GM19455 (cell line): ENCODE data around the gene CHN1.

Experiments
- ATAC-seq: cut with Tn5 transposase; IDR thresholded peaks from one replicate; pipeline ENCODE4 v1.9.1; 2021; ENCODE audit not compliant: unreplicated experiment

Gene CHN1

GRCh38 chr2:174772472-174772801 lies 232.7 kb downstream of the CHN1 start:
- no peak for ATAC-seq

- ATAC-seq = no peak
Observed at GRCh38 chr2:174771631-174772471, 233.3 kb downstream of the CHN1 start.

- ATAC-seq = no peak
Observed at GRCh38 chr2:174771136-174771535, 234.0 kb downstream of the CHN1 start.

GRCh38 chr2:174768557-174768956 lies 236.6 kb downstream of the CHN1 start:
- ATAC-seq = no peak

- ATAC-seq = no peak
Observed at GRCh38 chr2:174766271-174766670, 238.9 kb downstream of the CHN1 start.

- no peak for ATAC-seq
Observed at GRCh38 chr2:174765576-174765975, 239.6 kb downstream of the CHN1 start.

GRCh38 chr2:174764280-174765255 lies 240.6 kb downstream of the CHN1 start, which contains the start of gene CHRNA1:
CHRNA1 (minus strand) TSS chr2:174764472; CDS start chr2:174764394, 78 bp downstream.
- ATAC-seq = no peak

- no peak for ATAC-seq
Observed at GRCh38 chr2:174763780-174764179, 241.4 kb downstream of the CHN1 start.

- no peak for ATAC-seq
Observed at GRCh38 chr2:174762464-174762863, 242.7 kb downstream of the CHN1 start.

GRCh38 chr2:174761837-174762236 lies 243.3 kb downstream of the CHN1 start:
- ATAC-seq = no peak

GRCh38 chr2:174760845-174761473 lies 244.2 kb downstream of the CHN1 start:
- no peak for ATAC-seq

- no peak for ATAC-seq
Observed at GRCh38 chr2:174759381-174760065, 245.7 kb downstream of the CHN1 start.

- ATAC-seq = no peak
Observed at GRCh38 chr2:174756743-174757142, 248.4 kb downstream of the CHN1 start.

- peak; percentile 24 for ATAC-seq
Observed at GRCh38 chr2:174753038-174753633, 252.0 kb downstream of the CHN1 start.

GRCh38 chr2:174752403-174753037 lies 252.7 kb downstream of the CHN1 start:
- peak; percentile 78 for ATAC-seq

GRCh38 chr2:174750923-174751441 lies 254.2 kb downstream of the CHN1 start:
- ATAC-seq = peak; percentile 42

GRCh38 chr2:174749793-174750192 lies 255.4 kb downstream of the CHN1 start:
- ATAC-seq = no peak

- ATAC-seq = peak; percentile 31
Observed at GRCh38 chr2:174748948-174749347, 256.2 kb downstream of the CHN1 start.
